Activated CD4-positive, alpha-beta T cell treated with anti-CD3 and anti-CD28 coated beads, Interleukin-2, amount 10 ng/mL, durations not matched to agents 24 days and 14 days (primary cell): Measurements from ENCODE around the gene CYYR1. TPM values are rescaled to one million over a fixed set of nuclear protein-coding genes. Genes with fewer than 3 reads are reported as not detected.

ENCODE experiments used
- DNase-seq: peaks from one replicate; pipeline ENCODE4 v3.0.0; 2022
- H3K27ac Mint-ChIP-seq: one replicate; pipeline ENCODE4 v1.8.0; 2022; ENCODE audit warnings: mild to moderate bottlenecking, mixed read lengths
- H3K27me3 Mint-ChIP-seq: one replicate; pipeline ENCODE4 v1.8.0; 2022; ENCODE audit warnings: mixed read lengths
- H3K36me3 Mint-ChIP-seq: one replicate; pipeline ENCODE4 v1.8.0; 2022; ENCODE audit warnings: low read depth, mild to moderate bottlenecking, mixed read lengths
- H3K4me1 Mint-ChIP-seq: one replicate; pipeline ENCODE4 v1.8.0; 2021; ENCODE audit warnings: mixed read lengths
- H3K4me3 Mint-ChIP-seq: one replicate; pipeline ENCODE4 v1.8.0; 2022; ENCODE audit warnings: mild to moderate bottlenecking, moderate library complexity, mixed read lengths
- H3K9me3 Mint-ChIP-seq: one replicate; pipeline ENCODE4 v1.8.0; 2021; ENCODE audit warnings: mixed read lengths
- intact Hi-C: fragments of 100-400 bp; cut with micrococcal nuclease; formaldehyde crosslinking; loops from one replicate; pipeline ENCODE4 v1.15.1; 2023
- total RNA-seq: library from RNA; stranded (reverse); gene quantifications from 2 replicates; pipeline ENCODE4 v1.2.3, GENCODE V29; 2022

The CYYR1 gene
- total RNA-seq, 1 donor from 2014 or later = not detected

- H3K4me3 Mint-ChIP-seq = no peak overlapping the region
- no peaks in the 10 kb centered on the region for H3K4me1 Mint-ChIP-seq
- intact Hi-C loops = no loop called here
- no peaks in the 10 kb centered on the region for H3K36me3 Mint-ChIP-seq
- H3K27me3 Mint-ChIP-seq = no peaks in the 10 kb centered on the region
- H3K9me3 Mint-ChIP-seq = no peaks in the 10 kb centered on the region
- no peak for DNase-seq
- no peak overlapping the region for H3K27ac Mint-ChIP-seq
Measured at GRCh38 chr21:26534517-26534916, 38.6 kb downstream of the CYYR1 start.

DNA sequence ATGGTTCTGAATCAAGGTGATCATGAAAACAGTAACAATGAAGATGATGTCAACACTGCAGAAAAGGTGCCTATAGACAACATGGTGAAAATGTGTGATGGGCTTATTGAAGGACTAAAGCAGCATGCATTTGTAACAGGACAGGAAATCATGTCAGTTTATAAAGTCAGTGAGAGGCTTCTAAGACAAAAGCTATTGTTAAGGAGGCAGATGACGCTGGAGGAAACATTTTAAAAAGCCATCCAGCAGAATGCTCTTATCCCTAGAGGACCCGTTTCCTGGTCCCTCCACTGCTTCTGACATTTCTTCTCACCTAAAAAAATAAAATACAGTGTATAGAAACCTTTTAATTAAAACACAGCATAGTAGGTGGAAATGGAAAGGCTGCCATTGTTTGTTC is 40.9 kb downstream of the CYYR1 start:
- DNase-seq = no peak
- Mint-ChIP-seq H3K4me3 (no peak overlapping the region), H3K36me3 (no peaks in the 10 kb centered on the region), H3K27ac (no peak overlapping the region), H3K9me3 (no peaks in the 10 kb centered on the region), H3K4me1 (no peaks in the 10 kb centered on the region), H3K27me3 (no peaks in the 10 kb centered on the region)
- intact Hi-C loops = no loop called here

GRCh38 chr21:26529526-26529925 is 43.6 kb downstream of the CYYR1 start:
- Mint-ChIP-seq H3K4me1 (no peaks in the 10 kb centered on the region), H3K4me3 (no peak overlapping the region), H3K27ac (no peak overlapping the region), H3K27me3 (no peaks in the 10 kb centered on the region), H3K36me3 (no peaks in the 10 kb centered on the region), H3K9me3 (no peaks in the 10 kb centered on the region)
- no peak for DNase-seq
- intact Hi-C loops = no loop called here

DNA sequence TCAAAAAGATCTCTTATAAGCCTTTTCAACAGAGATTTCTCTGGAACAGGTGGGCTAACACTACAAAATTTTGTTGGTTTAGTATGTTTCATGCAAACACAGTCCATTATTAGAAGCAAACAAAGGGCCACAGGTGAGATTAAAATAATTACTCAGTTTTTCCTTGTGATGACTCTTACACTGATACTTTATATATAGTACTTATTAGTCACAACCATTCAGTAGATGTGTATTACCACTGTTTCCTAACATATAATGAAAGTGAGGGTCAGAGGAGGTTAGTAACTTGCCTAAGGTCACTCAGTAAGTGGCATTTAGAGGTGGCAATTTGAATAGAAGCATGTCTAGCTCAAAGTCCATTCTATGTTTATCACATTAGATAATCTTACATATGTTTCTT is 44.2 kb downstream of the CYYR1 start:
- intact Hi-C loops = no loop called here
- Mint-ChIP-seq H3K9me3 (no peaks in the 10 kb centered on the region), H3K27ac (no peak overlapping the region), H3K4me3 (no peak overlapping the region), H3K36me3 (no peaks in the 10 kb centered on the region), H3K27me3 (no peaks in the 10 kb centered on the region), H3K4me1 (no peaks in the 10 kb centered on the region)
- DNase-seq = no peak

GRCh38 chr21:26522704-26523103 is 50.4 kb downstream of the CYYR1 start:
- intact Hi-C loops = no loop called here
- no peaks in the 10 kb centered on the region for H3K27me3 Mint-ChIP-seq
- no peak overlapping the region for H3K27ac Mint-ChIP-seq
- H3K36me3 Mint-ChIP-seq = no peaks in the 10 kb centered on the region
- no peaks in the 10 kb centered on the region for H3K4me1 Mint-ChIP-seq
- H3K4me3 Mint-ChIP-seq = no peak overlapping the region
- H3K9me3 Mint-ChIP-seq = no peaks in the 10 kb centered on the region
- DNase-seq = no peak

DNA sequence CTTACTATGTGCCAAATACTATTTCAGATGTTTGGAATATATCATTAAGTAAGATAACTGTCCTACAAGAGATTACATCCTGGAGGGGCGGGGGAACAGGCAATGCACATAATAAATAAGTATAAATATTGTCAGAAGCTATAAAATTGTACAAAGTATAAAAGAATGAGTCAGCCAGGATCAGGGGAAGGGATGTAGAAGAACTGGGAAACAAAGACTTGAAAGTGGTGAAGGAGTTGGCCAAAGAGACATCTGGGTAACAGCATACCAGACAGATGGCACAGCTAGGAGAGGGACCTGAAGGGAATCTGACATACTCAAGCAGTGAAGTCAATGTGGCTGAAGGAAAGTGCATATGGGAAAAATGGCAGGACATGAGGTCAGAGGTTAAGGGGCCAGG is 53.9 kb downstream of the CYYR1 start:
- Mint-ChIP-seq H3K27ac (no peak overlapping the region), H3K36me3 (no peaks in the 10 kb centered on the region), H3K4me3 (no peak overlapping the region), H3K4me1 (no peaks in the 10 kb centered on the region), H3K9me3 (no peaks in the 10 kb centered on the region), H3K27me3 (no peaks in the 10 kb centered on the region)
- DNase-seq = no peak
- intact Hi-C loops = no loop called here

GRCh38 chr21:26515257-26515656 is 57.8 kb downstream of the CYYR1 start:
- DNase-seq = no peak
- no peak overlapping the region for H3K4me3 Mint-ChIP-seq
- no peaks in the 10 kb centered on the region for H3K36me3 Mint-ChIP-seq
- intact Hi-C loops = no loop called here
- H3K27me3 Mint-ChIP-seq = no peaks in the 10 kb centered on the region
- H3K9me3 Mint-ChIP-seq = no peaks in the 10 kb centered on the region
- H3K27ac Mint-ChIP-seq = no peak overlapping the region
- no peaks in the 10 kb centered on the region for H3K4me1 Mint-ChIP-seq

- Mint-ChIP-seq H3K9me3 (no peaks in the 10 kb centered on the region), H3K27ac (no peak overlapping the region), H3K27me3 (no peaks in the 10 kb centered on the region), H3K36me3 (no peaks in the 10 kb centered on the region), H3K4me3 (no peak overlapping the region), H3K4me1 (no peaks in the 10 kb centered on the region)
- intact Hi-C loops = no loop called here
- DNase-seq = no peak
Measured at GRCh38 chr21:26513212-26513611, 59.9 kb downstream of the CYYR1 start.

GRCh38 chr21:26512664-26513063 is 60.4 kb downstream of the CYYR1 start:
- Mint-ChIP-seq H3K9me3 (no peaks in the 10 kb centered on the region), H3K4me1 (no peaks in the 10 kb centered on the region), H3K27ac (no peak overlapping the region), H3K36me3 (no peaks in the 10 kb centered on the region), H3K27me3 (no peaks in the 10 kb centered on the region), H3K4me3 (no peak overlapping the region)
- intact Hi-C loops = no loop called here
- DNase-seq = no peak

- intact Hi-C loops = no loop called here
- DNase-seq = no peak
- H3K9me3 Mint-ChIP-seq = no peaks in the 10 kb centered on the region
- no peaks in the 10 kb centered on the region for H3K36me3 Mint-ChIP-seq
- H3K27ac Mint-ChIP-seq = no peak overlapping the region
- H3K27me3 Mint-ChIP-seq = no peaks in the 10 kb centered on the region
- no peaks in the 10 kb centered on the region for H3K4me1 Mint-ChIP-seq
- no peak overlapping the region for H3K4me3 Mint-ChIP-seq
Measured at GRCh38 chr21:26508903-26509302, 64.2 kb downstream of the CYYR1 start.

GRCh38 chr21:26506956-26507355 is 66.1 kb downstream of the CYYR1 start:
- H3K9me3 Mint-ChIP-seq = no peaks in the 10 kb centered on the region
- H3K36me3 Mint-ChIP-seq = no peaks in the 10 kb centered on the region
- H3K27ac Mint-ChIP-seq = no peak overlapping the region
- H3K4me1 Mint-ChIP-seq = no peaks in the 10 kb centered on the region
- H3K4me3 Mint-ChIP-seq = no peak overlapping the region
- DNase-seq = no peak
- intact Hi-C loops = no loop called here
- H3K27me3 Mint-ChIP-seq = no peaks in the 10 kb centered on the region

GRCh38 chr21:26505211-26505610 is 67.9 kb downstream of the CYYR1 start:
- intact Hi-C loops = no loop called here

GRCh38 chr21:26503414-26503813 is 69.7 kb downstream of the CYYR1 start:
- H3K4me3 Mint-ChIP-seq = no peak overlapping the region
- no peak overlapping the region for H3K27ac Mint-ChIP-seq
- H3K9me3 Mint-ChIP-seq = no peaks in the 10 kb centered on the region
- H3K36me3 Mint-ChIP-seq = no peaks in the 10 kb centered on the region
- no peak for DNase-seq
- H3K27me3 Mint-ChIP-seq = no peaks in the 10 kb centered on the region
- no peaks in the 10 kb centered on the region for H3K4me1 Mint-ChIP-seq
- intact Hi-C loops = no loop called here

More at GRCh38 chr21:26505211-26505610, 67.9 kb downstream of the CYYR1 start:
- H3K9me3 Mint-ChIP-seq = no peaks in the 10 kb centered on the region
- H3K4me3 Mint-ChIP-seq = no peak overlapping the region
- DNase-seq = no peak
- H3K36me3 Mint-ChIP-seq = no peaks in the 10 kb centered on the region
- no peak overlapping the region for H3K27ac Mint-ChIP-seq
- H3K27me3 Mint-ChIP-seq = no peaks in the 10 kb centered on the region
- no peaks in the 10 kb centered on the region for H3K4me1 Mint-ChIP-seq

- H3K27ac Mint-ChIP-seq = no peak overlapping the region
- no peaks in the 10 kb centered on the region for H3K27me3 Mint-ChIP-seq
- DNase-seq = no peak
- no peaks in the 10 kb centered on the region for H3K4me1 Mint-ChIP-seq
- intact Hi-C loops = no loop called here
- H3K36me3 Mint-ChIP-seq = no peaks in the 10 kb centered on the region
- H3K9me3 Mint-ChIP-seq = no peaks in the 10 kb centered on the region
- H3K4me3 Mint-ChIP-seq = no peak overlapping the region
Measured at GRCh38 chr21:26501495-26502021, 71.5 kb downstream of the CYYR1 start.

DNA sequence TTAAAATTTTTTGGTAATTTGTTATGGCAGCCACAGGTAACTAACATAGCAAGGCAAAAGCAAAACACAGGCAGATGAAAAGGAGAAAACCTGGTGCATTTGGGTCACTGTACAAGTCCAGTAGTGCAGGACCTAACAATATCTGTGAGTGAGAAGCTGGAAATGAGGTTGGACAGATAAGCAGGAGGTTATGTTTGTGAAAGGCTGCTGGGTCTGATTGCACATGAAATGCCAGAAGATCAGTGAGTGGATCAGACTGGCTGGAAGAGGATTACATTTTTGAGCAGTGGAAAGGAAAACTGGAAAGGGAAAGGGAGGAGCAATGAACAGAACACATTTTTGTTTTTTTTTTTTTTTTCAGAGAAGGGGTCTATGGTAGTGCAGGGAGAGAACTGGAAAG is 73.6 kb downstream of the CYYR1 start:
- no peak overlapping the region for H3K4me3 Mint-ChIP-seq
- H3K27ac Mint-ChIP-seq = no peak overlapping the region
- no peaks in the 10 kb centered on the region for H3K4me1 Mint-ChIP-seq

More for the DNA sequence above, 73.6 kb downstream of the CYYR1 start:
- H3K36me3 Mint-ChIP-seq = no peaks in the 10 kb centered on the region
- no peaks in the 10 kb centered on the region for H3K27me3 Mint-ChIP-seq
- DNase-seq = no peak
- intact Hi-C loops = no loop called here
- H3K9me3 Mint-ChIP-seq = no peaks in the 10 kb centered on the region
